RWPE2 (cell line): ENCODE measurements around the gene PRR29.

Source experiments
- ATAC-seq: fragments of 200-7000 bp; cut with Tn5 transposase; 3 replicates; pipeline ENCODE4 v1.9.1; 2021; ENCODE audit warnings: low read depth
- DNase-seq: peaks from one replicate; pipeline ENCODE4 v3.0.0-alpha.2; 2020; ENCODE audit warnings: low spot score
- H3K27ac ChIP-seq: fragments of 450-650 bp; 2 replicates; pipeline ENCODE4 v1.5.1; 2017; ENCODE audit warnings: mild to moderate bottlenecking; ENCODE audit not compliant: poor library complexity, severe bottlenecking
- H3K27me3 ChIP-seq: fragments of 250-450 bp; sonication (Bioruptor Pico); 2 replicates; pipeline ENCODE4 v1.5.1; 2021; ENCODE audit warnings: mild to moderate bottlenecking, moderate library complexity; ENCODE audit not compliant: insufficient read depth, poor library complexity, severe bottlenecking
- H3K36me3 ChIP-seq: fragments of 250-450 bp; sonication (Bioruptor Pico); 2 replicates; pipeline ENCODE4 v1.5.1; 2020; ENCODE audit warnings: low read depth, mild to moderate bottlenecking, moderate library complexity
- H3K4me1 ChIP-seq: fragments of 250-450 bp; sonication (Bioruptor Pico); 2 replicates; pipeline ENCODE4 v1.5.1; 2021; ENCODE audit warnings: mild to moderate bottlenecking, moderate library complexity; ENCODE audit not compliant: insufficient read depth, poor library complexity, severe bottlenecking
- H3K4me3 ChIP-seq: fragments of 250-450 bp; sonication (Bioruptor Pico); 2 replicates; pipeline ENCODE4 v1.5.1; 2021; ENCODE audit warnings: mild to moderate bottlenecking, moderate library complexity; ENCODE audit not compliant: severe bottlenecking
- H3K9me3 ChIP-seq: fragments of 250-450 bp; sonication (Bioruptor Pico); 2 replicates; pipeline ENCODE4 v1.5.1; 2021; ENCODE audit warnings: mild to moderate bottlenecking, moderate library complexity; ENCODE audit not compliant: severe bottlenecking
- CTCF ChIP-seq: fragments of 450-650 bp; IDR thresholded peaks from one replicate; pipeline ENCODE4 v1.5.1; 2017; ENCODE audit warnings: mild to moderate bottlenecking, moderate library complexity; ENCODE audit not compliant: poor library complexity, severe bottlenecking

PRR29 gene

GRCh38 chr17:64024215-64024654, 26.1 kb downstream of the PRR29 start:
- Histone ChIP-seq H3K27me3 (no peaks in the 10 kb centered on the region), H3K4me3 (no peak overlapping the region), H3K36me3 (no peaks in the 10 kb centered on the region), H3K27ac (no peak overlapping the region), H3K9me3 (no peaks in the 10 kb centered on the region), H3K4me1 (peaks cover 3% of the 10 kb centered on the region)
- no peak for TF ChIP-seq CTCF
- no peak for ATAC-seq
- DNase-seq, result no peak

- no peaks in the 10 kb centered on the region for H3K9me3 ChIP-seq
- no peaks in the 10 kb centered on the region for H3K36me3 ChIP-seq
- no peak overlapping the region for H3K4me3 ChIP-seq
- no peak for ATAC-seq
- no peaks in the 10 kb centered on the region for H3K27me3 ChIP-seq
- no peak overlapping the region for H3K27ac ChIP-seq
- no peak for TF ChIP-seq CTCF
- peaks cover 4% of the 10 kb centered on the region for H3K4me1 ChIP-seq
- no peak for DNase-seq
Observed at GRCh38 chr17:64024781-64025731, 26.9 kb downstream of the PRR29 start.

GRCh38 chr17:64025732-64026294, 27.7 kb downstream of the PRR29 start:
- H3K9me3 ChIP-seq, result no peaks in the 10 kb centered on the region
- peaks cover 4% of the 10 kb centered on the region for H3K4me1 ChIP-seq
- peak; percentile 97 for TF ChIP-seq CTCF
- ATAC-seq (peak; percentile 84), DNase-seq (no peak)
- H3K27me3 ChIP-seq, result no peaks in the 10 kb centered on the region
- no peak overlapping the region for H3K27ac ChIP-seq
- H3K36me3 ChIP-seq, result no peaks in the 10 kb centered on the region
- no peak overlapping the region for H3K4me3 ChIP-seq

- TF ChIP-seq CTCF, result peak; percentile 94
- ATAC-seq (peak; percentile 77), DNase-seq (no peak)
- H3K9me3 ChIP-seq, result no peaks in the 10 kb centered on the region
- peaks cover 4% of the 10 kb centered on the region for H3K4me1 ChIP-seq
- no peaks in the 10 kb centered on the region for H3K36me3 ChIP-seq
- no peak overlapping the region for H3K27ac ChIP-seq
- no peaks in the 10 kb centered on the region for H3K27me3 ChIP-seq
- H3K4me3 ChIP-seq, result no peak overlapping the region
Observed at GRCh38 chr17:64028874-64029464, 30.8 kb downstream of the PRR29 start.
